NCI-H1436 treated with DMSO at 0.1 percent for 48 hours (cell line): ENCODE data around the gene RAB14.
"Not testable (repeated sequence)": the region's sequence is repeated elsewhere in the genome, so short reads cannot be mapped to it uniquely, and the experiment has no call there.

ENCODE experiments used
- DNase-seq: peaks from one replicate; lab custom pipeline; 2025; lab: John Stamatoyannopoulos, UW

The RAB14 gene

DNA sequence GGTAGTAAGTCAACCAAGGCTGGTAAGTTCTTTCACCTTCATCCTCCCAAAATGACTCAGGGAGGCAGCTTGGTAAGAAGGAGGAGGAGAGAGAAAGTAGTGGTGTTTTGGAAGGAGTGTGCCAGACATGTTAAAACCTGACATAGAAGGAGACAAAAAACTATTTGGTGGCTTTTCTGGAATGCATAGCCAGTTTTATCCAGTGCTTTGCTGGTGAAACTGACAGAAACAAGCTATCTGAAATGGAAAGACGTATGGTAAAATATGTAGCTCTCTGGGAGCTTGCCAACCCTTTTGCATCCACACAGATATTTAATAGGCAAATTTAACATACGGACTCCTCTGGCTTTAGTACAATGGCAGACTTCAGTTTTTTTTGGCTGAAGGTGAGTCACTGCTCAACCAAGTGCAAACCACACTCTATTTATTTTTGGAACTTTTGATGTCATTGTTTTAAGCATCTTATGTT lies 45.4 kb downstream of the RAB14 start:
- no peak for DNase-seq

DNA sequence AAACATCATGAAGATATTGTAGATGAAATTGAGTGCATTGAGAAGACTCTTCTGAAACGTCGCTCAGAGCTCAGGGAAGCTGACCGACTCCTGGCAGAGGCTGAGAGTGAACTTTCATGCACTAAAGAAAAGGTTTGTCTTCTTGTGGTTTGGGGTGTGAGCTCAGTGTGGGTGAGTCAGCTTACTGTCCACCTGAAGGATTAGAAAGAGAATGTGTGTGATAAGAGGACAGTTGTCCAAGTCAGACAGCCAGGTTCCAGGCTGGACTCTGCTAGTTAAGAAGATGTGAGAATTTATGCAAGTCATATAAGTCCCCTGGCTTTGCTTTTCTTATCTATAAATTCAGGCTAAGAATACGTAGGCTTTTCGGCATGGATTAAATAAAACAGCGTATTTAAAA lies 46.9 kb downstream of the RAB14 start:
- DNase-seq = no peak

DNA sequence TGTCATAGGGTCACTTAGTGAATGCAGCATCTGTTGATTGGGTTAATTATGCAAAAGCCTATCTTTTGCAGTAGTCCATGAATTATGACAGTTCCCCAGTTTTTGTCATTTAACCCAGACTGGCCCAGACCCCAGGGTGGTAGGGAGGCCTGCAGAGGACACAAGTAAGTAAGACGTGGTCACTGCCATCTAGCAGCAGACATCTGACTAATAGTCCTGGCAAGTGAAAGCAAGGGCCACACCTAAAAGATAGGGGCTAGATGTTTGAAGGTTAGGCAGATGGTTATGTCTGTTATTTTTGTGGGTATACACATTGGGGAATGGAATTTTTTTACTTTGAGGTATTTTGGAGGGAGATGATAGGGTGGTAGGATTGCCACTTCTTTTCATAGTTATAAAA lies 48.0 kb downstream of the RAB14 start:
- no peak for DNase-seq

DNA sequence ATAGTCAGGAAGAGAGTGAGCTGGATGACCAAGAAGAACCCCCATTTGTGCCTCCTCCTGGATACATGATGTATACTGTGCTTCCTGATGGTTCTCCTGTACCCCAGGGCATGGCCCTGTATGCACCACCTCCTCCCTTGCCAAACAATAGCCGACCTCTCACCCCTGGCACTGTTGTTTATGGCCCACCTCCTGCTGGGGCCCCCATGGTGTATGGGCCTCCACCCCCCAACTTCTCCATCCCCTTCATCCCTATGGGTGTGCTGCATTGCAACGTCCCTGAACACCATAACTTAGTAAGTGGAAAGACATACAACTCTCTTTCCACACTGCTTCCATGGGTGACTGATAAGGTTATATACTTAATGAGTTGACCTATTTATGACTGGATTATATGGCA lies 51.5 kb downstream of the RAB14 start:
- no peak for DNase-seq

DNA sequence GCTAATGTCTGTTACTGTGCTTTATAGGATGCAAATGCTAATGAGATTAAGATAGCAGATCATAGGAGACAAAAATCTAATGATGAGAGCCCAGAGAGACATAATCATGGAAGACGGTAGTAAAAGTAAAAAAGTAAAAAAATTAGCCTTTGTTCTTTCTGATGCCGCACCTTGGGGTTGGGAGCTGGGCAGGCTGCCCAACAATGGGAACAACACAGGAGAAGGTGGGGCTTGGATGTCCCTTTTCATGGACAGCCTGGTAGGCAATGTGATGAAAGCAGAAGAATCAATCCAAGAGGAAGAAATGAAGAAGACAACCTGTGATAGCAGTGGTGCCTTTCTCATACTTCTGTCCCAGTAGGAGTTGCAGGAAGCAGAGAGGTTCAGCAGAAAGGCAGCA lies 57.2 kb downstream of the RAB14 start:
- no peak for DNase-seq

DNA sequence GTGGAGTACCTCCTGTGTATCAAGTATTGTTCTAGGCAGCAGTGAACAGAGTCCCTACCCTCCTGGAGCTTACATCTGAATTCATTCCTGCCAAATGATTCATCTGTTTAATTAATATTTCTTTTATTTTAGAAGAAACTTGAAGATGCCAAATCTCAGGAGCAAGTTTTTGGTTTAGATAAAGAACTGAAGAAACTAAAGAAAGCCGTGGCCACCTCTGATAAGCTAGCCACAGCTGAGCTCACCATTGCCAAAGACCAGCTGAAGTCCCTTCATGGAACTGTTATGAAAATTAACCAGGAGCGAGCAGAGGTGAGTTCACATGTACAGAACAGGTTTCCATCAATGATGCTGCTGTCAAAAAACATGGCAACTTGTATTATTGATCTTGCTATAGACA lies 57.9 kb downstream of the RAB14 start:
- DNase-seq = no peak

DNA sequence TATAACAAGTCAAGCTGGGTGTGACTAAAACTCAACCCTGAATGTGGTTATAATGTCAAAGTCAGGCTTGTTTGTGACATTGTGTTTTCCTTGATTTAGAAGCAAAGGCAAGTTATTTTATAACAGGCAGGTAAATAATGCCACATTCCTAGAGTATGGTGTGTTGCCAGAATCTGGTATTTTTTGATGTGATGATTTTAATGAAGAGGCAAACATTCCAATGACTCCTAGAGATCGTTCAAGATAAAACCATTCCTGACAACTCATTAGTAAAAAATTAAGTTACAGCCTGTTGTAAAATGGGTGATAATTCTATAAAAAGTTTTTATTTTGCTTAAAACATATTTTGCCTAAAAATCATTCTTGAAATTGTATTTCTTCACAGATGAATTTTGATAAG lies 60.0 kb downstream of the RAB14 start:
- DNase-seq = no peak

DNA sequence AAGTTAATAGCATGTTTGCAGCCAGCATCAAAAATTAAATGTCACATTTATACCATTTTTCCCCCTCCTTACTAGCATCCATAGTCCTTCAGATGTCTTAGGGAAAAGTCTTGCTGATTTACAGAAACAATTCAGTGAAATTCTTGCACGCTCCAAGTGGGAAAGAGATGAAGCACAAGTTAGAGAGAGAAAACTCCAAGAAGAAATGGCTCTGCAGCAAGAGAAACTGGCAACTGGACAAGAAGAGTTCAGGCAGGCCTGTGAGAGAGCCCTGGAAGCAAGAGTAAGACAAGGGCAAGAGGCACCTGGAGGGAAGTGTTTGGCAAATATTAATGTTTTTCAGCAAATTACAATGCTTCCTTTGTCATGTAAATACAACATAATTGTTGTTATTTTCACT lies 60.4 kb downstream of the RAB14 start:
- no peak for DNase-seq

DNA sequence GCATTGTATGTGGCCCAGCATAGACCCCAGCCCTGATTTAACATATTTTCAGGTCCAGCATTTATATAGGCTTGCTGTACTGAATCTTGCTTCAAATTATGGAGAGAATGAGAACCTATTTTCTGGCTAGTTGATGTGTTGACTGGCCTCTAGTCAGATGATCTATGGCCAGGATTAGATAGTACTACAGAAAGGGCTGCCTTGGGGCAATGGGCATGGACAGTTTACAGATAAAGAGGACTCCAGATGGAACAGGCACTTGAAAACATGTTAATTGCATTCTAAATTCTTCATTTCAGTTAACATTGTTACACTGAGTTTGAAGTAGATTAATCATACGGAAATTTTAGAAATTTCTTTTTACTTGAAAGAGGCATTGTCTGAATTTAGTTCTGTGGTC lies 61.5 kb downstream of the RAB14 start:
- no peak for DNase-seq

DNA sequence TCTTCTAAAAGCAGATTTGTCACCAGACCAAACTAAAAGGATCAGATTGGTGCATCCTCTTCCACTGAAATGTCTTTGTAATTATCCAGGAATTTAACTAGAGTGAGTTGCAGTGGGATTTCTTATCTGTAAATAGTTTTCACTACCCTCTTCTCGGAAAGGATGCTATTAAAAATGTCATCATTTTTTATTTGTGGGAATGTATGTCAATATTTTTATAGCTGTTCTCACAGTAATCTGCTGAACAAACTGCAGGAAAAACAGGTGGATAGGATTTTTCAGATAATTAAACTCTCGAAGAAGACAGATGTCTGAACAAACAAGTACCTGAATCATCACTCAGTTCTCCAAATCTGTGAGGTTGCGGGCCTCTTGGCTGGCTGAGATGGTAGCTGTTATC lies 62.7 kb downstream of the RAB14 start:
- no peak for DNase-seq

DNA sequence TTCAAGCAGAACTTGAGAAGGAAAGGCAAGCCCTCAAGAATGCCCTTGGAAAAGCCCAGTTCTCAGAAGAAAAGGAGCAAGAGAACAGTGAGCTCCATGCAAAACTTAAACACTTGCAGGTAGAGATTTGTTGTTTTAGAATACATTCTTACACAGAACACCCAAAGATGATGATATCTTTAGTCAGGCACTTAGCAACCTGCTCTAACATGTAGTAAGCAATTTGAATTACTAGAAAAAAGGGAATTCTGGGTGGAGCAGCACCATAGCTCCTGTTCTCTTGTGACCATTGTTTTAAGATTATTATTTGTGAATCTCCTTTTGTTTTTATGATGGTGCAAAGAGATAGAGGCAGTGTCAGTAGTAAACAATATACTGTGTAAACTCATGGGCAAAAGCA lies 63.1 kb downstream of the RAB14 start:
- DNase-seq = no peak

DNA sequence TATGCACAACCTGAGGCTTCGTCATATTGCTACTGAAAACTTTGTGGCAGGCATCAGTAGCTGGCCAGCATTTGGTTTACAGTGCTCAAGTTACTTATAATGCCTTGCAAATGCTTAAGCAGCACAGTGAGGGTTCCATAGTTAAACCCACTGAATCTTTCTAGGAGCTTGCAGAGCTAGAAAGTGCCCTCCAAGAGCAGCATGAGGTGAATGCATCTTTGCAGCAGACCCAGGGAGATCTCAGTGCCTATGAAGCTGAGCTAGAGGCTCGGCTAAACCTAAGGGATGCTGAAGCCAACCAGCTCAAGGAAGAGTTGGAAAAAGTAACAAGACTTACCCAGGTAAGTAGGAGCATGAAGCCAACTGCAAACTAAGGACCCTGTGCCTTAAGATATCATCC lies 66.0 kb downstream of the RAB14 start:
- DNase-seq = no peak

DNA sequence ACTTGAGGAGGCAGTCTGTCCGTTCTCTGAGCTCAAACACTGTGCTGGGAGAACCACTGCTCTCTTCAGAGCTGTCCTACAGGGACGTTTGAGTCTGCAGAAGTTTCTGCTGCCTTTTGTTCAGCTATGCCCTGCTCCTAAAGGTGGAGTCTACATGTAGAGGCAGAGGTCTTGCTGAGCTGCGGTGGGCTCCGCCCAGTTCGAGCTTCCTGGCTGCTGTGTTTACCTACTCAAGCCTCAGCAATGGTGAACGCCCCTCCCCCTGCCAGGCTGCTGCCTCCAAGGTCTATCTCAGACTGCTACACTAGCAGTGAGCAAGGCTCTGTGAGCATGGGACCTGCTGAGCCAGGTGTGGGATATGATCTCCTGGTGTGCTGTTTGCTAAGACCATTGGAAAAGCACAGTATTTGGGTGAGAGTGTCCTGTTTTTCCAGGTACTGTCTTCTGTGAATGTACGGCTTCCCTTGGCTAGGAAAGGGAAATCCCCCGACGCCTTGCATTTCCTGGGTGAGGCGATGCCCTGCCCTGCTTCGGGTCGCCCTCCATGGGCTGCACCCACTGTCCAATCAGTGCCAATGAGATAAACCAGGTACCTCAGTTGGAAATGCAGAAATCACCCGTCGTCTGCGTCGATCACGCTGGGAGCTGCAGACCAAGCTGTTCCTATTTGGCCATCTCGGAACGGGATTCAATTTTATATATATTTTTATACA lies 68.4 kb downstream of the RAB14 start:
- DNase-seq = no peak

DNA sequence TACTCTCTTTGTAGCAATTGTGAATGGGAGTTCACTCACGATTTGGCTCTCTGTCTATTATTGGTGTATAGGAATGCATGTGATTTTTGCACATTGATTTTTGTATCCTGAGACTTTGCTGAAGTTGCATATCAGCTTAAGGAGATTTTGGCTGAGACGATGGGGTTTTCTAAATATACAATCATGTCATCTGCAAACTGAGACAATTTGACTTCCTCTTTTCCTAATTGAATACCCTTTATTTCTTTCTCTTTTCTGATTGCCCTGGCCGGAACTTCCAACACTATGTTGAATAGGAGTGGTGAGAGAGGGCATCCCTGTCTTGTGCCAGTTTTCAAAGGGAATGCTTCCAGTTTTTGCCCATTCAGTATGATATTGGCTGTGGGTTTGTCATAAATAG lies 72.3 kb downstream of the RAB14 start:
- not testable (repeated sequence) for DNase-seq
